Body of pancreas (tissue), 4 donors: ENCODE data around the gene NPAS2.

ENCODE experiments used
- CTCF ChIP-seq, 7 experiments: fragments of 450-650 bp in 4 of 7; fragments of 200-600 bp in 3 of 7; sonication (generic) in 3 of 7; IDR thresholded peaks; one replicate each; pipeline ENCODE4 v1.5.1; 2016 to 2019; ENCODE audit warnings: antibody characterized with exemption in 7 of 7
- POLR2A ChIP-seq, 3 donors: fragments of 450-650 bp; IDR thresholded peaks; one replicate each; pipeline ENCODE4 v1.6.1; 2016; ENCODE audit warnings: antibody characterized with exemption in 3 of 3, mild to moderate bottlenecking in 2 of 3

GRCh38 chr2:100921685-100922161, 101.8 kb downstream of the NPAS2 start:
- no peak for TF ChIP-seq POLR2A (IDR thresholded peaks at IDR 0.05)
- TF ChIP-seq CTCF (IDR thresholded peaks at IDR 0.05) = no peak
